Measurements from ENCODE around the gene PKN2. TPM values are rescaled to one million over a fixed set of nuclear protein-coding genes. Genes with fewer than 3 reads are reported as not detected.

Gene PKN2
- total RNA-seq, 1 experiment from 2014 or later, result 32.5 TPM

DNA sequence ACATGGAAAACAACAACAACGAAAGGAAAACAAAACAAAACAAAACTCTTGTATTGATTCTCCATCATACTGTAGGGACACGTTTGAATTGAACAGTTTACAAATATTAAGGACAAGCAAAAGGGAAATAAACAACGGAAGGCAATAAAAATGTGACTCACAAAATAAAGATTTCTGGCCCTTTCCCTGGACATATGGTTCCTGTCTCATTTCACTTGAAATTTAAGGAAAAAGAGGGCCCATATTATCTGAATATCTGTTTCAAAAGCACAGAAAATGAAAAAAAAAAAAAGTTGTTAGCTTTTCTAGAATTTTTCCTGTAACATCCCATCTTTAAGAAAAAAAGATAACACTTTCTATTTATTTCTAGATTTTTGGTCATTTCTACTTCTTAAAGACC, 3.6 kb upstream of the PKN2 start:
- Histone ChIP-seq H2BK120ac (ENCODE audit: low read depth, low read length, poor library complexity, severe bottlenecking) (no peak overlapping the region), H4K5ac (ENCODE audit: insufficient read length, low read depth, low read length) (no peak overlapping the region), H2AK5ac (ENCODE audit: insufficient read length, low read length) (no peak overlapping the region), H3K79me2 (ENCODE audit: insufficient read depth, low read length) (peaks cover 3% of the 10 kb centered on the region; the same call in 1 of the 2 replicates), H3K56ac (ENCODE audit: insufficient read length, low read depth, low read length) (no peak overlapping the region), H4K91ac (ENCODE audit: insufficient read length, low read depth, low read length) (no peak overlapping the region), H3K79me1 (ENCODE audit: insufficient read depth, low read depth, low read length, poor library complexity, severe bottlenecking) (no peaks in the 10 kb centered on the region), H3K27me3 (ENCODE audit: insufficient read depth, low read length) (no peaks in the 10 kb centered on the region), H3K9ac (ENCODE audit: extremely low read depth, insufficient read length, low read length) (no peak overlapping the region), H3T11ph (ENCODE audit: low read length) (no peak overlapping the region), H3K4me1 (ENCODE audit: insufficient read depth, low read length) (no peaks in the 10 kb centered on the region), H3K9me3 (ENCODE audit: control insufficient read depth, low read depth, low read length) (no peaks in the 10 kb centered on the region), H3K23ac (ENCODE audit: insufficient read length, low read depth, low read length) (no peak overlapping the region), H2BK20ac (ENCODE audit: low read depth, low read length, poor library complexity, severe bottlenecking) (no peak overlapping the region), H3K27ac (ENCODE audit: insufficient read length, low read depth, low read length) (no peak overlapping the region), H3K23me2 (ENCODE audit: insufficient read length, low read depth, low read length, poor library complexity, severe bottlenecking) (no peaks in the 10 kb centered on the region), H2BK12ac (ENCODE audit: insufficient read length, low read depth, low read length) (no peak overlapping the region), H4K20me1 (ENCODE audit: control insufficient read depth, insufficient read depth, insufficient read length) (no peaks in the 10 kb centered on the region), H3K4ac (ENCODE audit: low read depth, low read length) (no peak overlapping the region), H2BK5ac (ENCODE audit: insufficient read length, low read length) (no peak overlapping the region), H2BK15ac (ENCODE audit: low read depth, low read length) (no peak overlapping the region), H3K4me2 (ENCODE audit: insufficient read depth, insufficient read length, low read length) (no peak overlapping the region), H3K18ac (ENCODE audit: insufficient read length, low read depth, low read length) (no peak overlapping the region), H4K8ac (replicated peaks; ENCODE audit: insufficient read length, low read depth, low read length) (no peak overlapping the region), H2AFZ (ENCODE audit: low read length) (no peak overlapping the region), H3K14ac (ENCODE audit: insufficient read depth, low read length) (no peak overlapping the region)
- H3K4me3 Mint-ChIP-seq, result no peak overlapping the region
- H3K27ac Mint-ChIP-seq, result no peak overlapping the region
- WGBS (ENCODE audit: extremely low coverage, insufficient read length, low lambda C conversion rate), result no CpG with 5 or more reads among the region's 3 CpGs
- peaks cover 0 to 2% of the 10 kb centered on the region in 2 experiments; a peak in 1 of 5 replicates for H3K9me3 Mint-ChIP-seq
- TF ChIP-seq, protein P1, sequence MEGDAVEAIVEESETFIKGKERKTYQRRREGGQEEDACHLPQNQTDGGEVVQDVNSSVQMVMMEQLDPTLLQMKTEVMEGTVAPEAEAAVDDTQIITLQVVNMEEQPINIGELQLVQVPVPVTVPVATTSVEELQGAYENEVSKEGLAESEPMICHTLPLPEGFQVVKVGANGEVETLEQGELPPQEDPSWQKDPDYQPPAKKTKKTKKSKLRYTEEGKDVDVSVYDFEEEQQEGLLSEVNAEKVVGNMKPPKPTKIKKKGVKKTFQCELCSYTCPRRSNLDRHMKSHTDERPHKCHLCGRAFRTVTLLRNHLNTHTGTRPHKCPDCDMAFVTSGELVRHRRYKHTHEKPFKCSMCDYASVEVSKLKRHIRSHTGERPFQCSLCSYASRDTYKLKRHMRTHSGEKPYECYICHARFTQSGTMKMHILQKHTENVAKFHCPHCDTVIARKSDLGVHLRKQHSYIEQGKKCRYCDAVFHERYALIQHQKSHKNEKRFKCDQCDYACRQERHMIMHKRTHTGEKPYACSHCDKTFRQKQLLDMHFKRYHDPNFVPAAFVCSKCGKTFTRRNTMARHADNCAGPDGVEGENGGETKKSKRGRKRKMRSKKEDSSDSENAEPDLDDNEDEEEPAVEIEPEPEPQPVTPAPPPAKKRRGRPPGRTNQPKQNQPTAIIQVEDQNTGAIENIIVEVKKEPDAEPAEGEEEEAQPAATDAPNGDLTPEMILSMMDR (conservative IDR thresholded peaks at IDR 0.05), result no peak
- DNase-seq, result no peak
- H3K27me3 Mint-ChIP-seq (ENCODE audit: low read depth), result no peaks in the 10 kb centered on the region
- H3K4me1 Mint-ChIP-seq, result peaks cover 6 to 11% of the 10 kb centered on the region in 2 experiments
- H3K36me3 Mint-ChIP-seq (ENCODE audit: insufficient read depth in 1 of 3, low read depth in 3 of 3), result no peaks in the 10 kb centered on the region
